Measurements from ENCODE around the gene TUBG2.
"Not testable (repeated sequence)": the region's sequence is repeated elsewhere in the genome, so short reads cannot be mapped to it uniquely, and the experiment has no call there.

The TUBG2 gene

GRCh38 chr17:42659079-42659931, at the start of gene TUBG2:
TSS of gene TUBG2 (plus strand) at chr17:42659284. CDS start at chr17:42659504, 220 bp downstream.
- DNase-seq = peak; percentile 70 to 72

GRCh38 chr17:42609814-42610801, 49.0 kb upstream of the TUBG2 start:
- DNase-seq = peak in 1 of 2 experiments; percentile 8

GRCh38 chr17:42612013-42612412, 47.1 kb upstream of the TUBG2 start:
- DNase-seq = no peak

GRCh38 chr17:42613699-42614295, 45.3 kb upstream of the TUBG2 start:
- no peak for DNase-seq

GRCh38 chr17:42617956-42618431, 41.1 kb upstream of the TUBG2 start:
- no peak for DNase-seq

- DNase-seq = no peak
Measured at GRCh38 chr17:42618442-42619150, 40.5 kb upstream of the TUBG2 start.

- DNase-seq = not testable (repeated sequence)
Measured at GRCh38 chr17:42621987-42622386, 37.1 kb upstream of the TUBG2 start.

GRCh38 chr17:42623271-42623670, 35.8 kb upstream of the TUBG2 start:
- no peak for DNase-seq

- no peak for DNase-seq
Measured at GRCh38 chr17:42623732-42624596, 35.1 kb upstream of the TUBG2 start.

- DNase-seq = not testable (repeated sequence)
Measured at GRCh38 chr17:42627032-42627764, 31.9 kb upstream of the TUBG2 start.

- no peak for DNase-seq
Measured at GRCh38 chr17:42629411-42630009, 29.6 kb upstream of the TUBG2 start.

- DNase-seq = no peak
Measured at GRCh38 chr17:42632949-42633444, 26.1 kb upstream of the TUBG2 start.

GRCh38 chr17:42639525-42640113, 19.5 kb upstream of the TUBG2 start:
- no peak for DNase-seq

- no peak for DNase-seq
Measured at GRCh38 chr17:42640121-42640520, 19.0 kb upstream of the TUBG2 start.

GRCh38 chr17:42642336-42642735, 16.7 kb upstream of the TUBG2 start:
- DNase-seq = no peak

GRCh38 chr17:42647778-42648177, 11.3 kb upstream of the TUBG2 start:
- DNase-seq = no peak

- DNase-seq = no peak
Measured at GRCh38 chr17:42651392-42651791, 7.7 kb upstream of the TUBG2 start.

GRCh38 chr17:42653179-42654124, 5.6 kb upstream of the TUBG2 start:
- no peak for DNase-seq

All from activated CD4-positive, alpha-beta T cell treated with anti-CD3 and anti-CD28 coated beads, Interleukin-2, amount 50 U/mL, for 4 hours (primary cell).